ENCODE measurements around the gene ITPR1.

- TF ChIP-seq CTCF (IDR thresholded peaks at IDR 0.05) (no peak), EP300 (IDR thresholded peaks at IDR 0.05) (no peak)
Measured at GRCh38 chr3:4523710-4524698, 30.9 kb downstream of the ITPR1 start.
